Activated naive CD8-positive, alpha-beta T cell treated with anti-CD3 and anti-CD28 coated beads, Interleukin-2, amount 50 U/mL, for 16 hours (primary cell): ENCODE measurements around the gene SLC36A2.

ENCODE experiments used
- DNase-seq: peaks from one replicate; pipeline ENCODE4 v3.0.0-alpha.2; 2020; ENCODE audit warnings: low read depth, low spot score

SLC36A2 gene

GRCh38 chr5:151283120-151283825, 64.1 kb downstream of the SLC36A2 start:
- no peak for DNase-seq

GRCh38 chr5:151281001-151281639, 66.2 kb downstream of the SLC36A2 start:
- no peak for DNase-seq

GRCh38 chr5:151280443-151280842, 66.9 kb downstream of the SLC36A2 start:
- DNase-seq: no peak

- DNase-seq: no peak
These were observed 68.5 kb downstream of the SLC36A2 start for GRCh38 chr5:151278845-151279244.

GRCh38 chr5:151275803-151276202, 71.6 kb downstream of the SLC36A2 start:
- no peak for DNase-seq

- no peak for DNase-seq
These were observed 72.7 kb downstream of the SLC36A2 start for GRCh38 chr5:151274666-151275065.

GRCh38 chr5:151271336-151271735, 76.0 kb downstream of the SLC36A2 start:
- DNase-seq: no peak

- DNase-seq: no peak
These were observed 76.8 kb downstream of the SLC36A2 start for GRCh38 chr5:151270599-151270998.

- no peak for DNase-seq
These were observed 79.7 kb downstream of the SLC36A2 start for GRCh38 chr5:151267491-151268260.
